Epithelial cell of proximal tubule (primary cell): ENCODE data around the gene SKOR1. TPM values are rescaled to one million over a fixed set of nuclear protein-coding genes. Genes with fewer than 3 reads are reported as not detected.

Experiments used
- DNase-seq: peaks from one replicate; pipeline ENCODE4 v3.0.0-alpha.2; 2011; ENCODE audit warnings: low read depth
- H3K4me3 ChIP-seq: 2 replicates; pipeline ENCODE4 v1.5.1; 2011; ENCODE audit warnings: low read depth, mild to moderate bottlenecking, low read length
- CTCF ChIP-seq: conservative IDR thresholded peaks from 2 replicates; pipeline ENCODE4 v1.5.1; 2012; ENCODE audit warnings: low read depth, mild to moderate bottlenecking, low read length
- total RNA-seq: library from RNA; depleted of rRNA; stranded (reverse); fragments of >200 nt; gene quantifications from 2 replicates; pipeline ENCODE4 v1.2.3, GENCODE V29; 2015

SKOR1 gene
- total RNA-seq, 1 donor from 2014 or later, result not detected

DNA sequence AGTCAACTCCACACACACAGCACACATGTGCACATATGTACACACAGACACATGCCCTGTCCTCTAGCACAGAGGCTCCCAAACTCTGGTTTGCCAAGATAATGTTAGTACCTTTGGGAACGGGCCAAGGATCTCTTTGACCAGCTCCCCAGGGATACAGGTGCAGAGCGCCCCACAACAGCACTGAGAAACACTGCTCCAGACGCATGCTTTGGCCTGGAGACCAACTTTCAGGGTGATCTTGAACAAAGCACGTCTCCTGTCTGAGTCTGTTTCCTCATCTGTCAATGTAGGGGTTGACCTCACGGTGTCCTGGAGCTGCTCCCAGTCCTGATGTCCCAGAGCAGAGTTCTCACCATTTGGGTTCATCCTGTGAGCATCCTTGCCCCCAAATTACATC, 15.9 kb upstream of the SKOR1 start:
- H3K4me3 ChIP-seq, result no peak overlapping the region
- no peak for DNase-seq
- no peak for TF ChIP-seq CTCF

DNA sequence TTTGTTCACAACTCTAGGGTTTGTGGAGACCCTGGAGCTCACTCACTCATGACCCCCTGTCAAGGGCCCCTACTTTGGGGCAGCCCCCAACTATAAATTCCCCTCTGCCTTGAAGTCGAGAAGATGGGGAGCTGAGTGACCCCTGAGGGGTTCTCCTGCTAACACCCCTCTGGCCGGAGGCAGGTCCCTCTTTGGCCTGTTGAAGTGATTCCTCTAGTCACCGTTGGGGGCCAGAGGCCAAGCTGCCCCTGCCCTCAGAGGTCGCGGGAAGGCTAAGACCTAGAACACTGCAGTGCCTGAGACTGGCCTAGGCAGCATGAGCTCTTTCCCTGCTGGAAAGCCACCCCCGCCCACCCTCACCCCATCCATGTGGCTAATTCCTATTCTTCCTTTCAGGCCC, 15.4 kb upstream of the SKOR1 start:
- DNase-seq, result no peak
- H3K4me3 ChIP-seq, result no peak overlapping the region
- no peak for TF ChIP-seq CTCF

- no peak for DNase-seq
- no peak overlapping the region for H3K4me3 ChIP-seq
- no peak for TF ChIP-seq CTCF
Observed at GRCh38 chr15:67812241-67812644, 13.1 kb upstream of the SKOR1 start.

DNA sequence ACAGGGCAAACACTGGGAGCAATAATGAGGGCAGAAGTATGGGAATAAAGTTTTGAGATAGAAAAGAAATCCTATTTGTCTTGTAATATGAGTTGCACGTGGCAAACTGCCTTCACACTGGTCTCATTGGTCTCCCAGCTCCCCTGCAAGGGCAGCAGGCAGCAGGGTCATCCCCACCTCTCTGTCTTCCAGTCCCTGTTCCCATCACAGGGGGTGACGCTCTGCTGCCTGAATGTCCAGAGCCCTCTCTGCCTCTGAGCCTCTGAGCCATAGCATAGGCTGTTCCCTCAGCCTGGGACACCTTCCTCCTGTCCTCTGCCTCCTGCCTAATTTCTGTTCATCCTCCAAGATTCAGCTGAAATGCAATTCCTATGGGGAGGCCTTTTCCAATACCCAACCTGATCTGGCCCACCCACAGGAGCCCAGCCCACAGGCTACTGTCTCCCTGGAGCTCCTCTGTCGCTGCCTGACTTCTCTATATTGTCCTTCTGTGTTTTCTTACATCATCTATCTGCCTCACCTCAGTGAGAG, 12.1 kb upstream of the SKOR1 start:
- TF ChIP-seq CTCF, result no peak
- H3K4me3 ChIP-seq, result no peak overlapping the region
- DNase-seq, result no peak

DNA sequence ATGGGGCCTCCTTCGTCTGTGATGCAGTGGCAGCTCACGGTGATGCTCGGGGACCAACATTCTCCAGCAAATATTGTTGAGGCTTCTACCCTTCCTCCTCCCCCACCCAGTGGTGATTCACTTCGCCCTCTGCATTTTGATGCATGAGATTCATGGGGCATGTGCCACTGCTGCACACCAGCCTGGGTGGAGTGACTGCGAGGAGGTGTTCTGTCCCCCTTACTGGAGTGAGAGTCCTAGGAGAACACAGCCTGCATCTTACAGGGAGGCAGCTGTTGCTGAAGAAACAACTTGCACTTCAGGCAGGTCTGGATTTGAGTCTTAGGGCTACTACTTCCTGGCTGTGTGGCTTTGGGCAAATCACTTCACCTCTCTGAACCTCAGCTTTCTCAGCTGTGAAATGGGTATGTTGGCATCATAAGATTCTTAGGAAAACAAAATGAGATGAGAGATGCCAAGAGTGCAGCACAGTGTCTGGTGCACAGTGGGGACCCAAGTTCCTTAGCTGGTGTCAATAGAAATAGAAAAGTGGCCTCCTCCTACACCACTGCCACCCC, 10.2 kb upstream of the SKOR1 start:
- TF ChIP-seq CTCF, result no peak
- DNase-seq, result no peak
- no peak overlapping the region for H3K4me3 ChIP-seq

GRCh38 chr15:67816668-67817067, 8.6 kb upstream of the SKOR1 start:
- TF ChIP-seq CTCF, result no peak
- no peak for DNase-seq
- no peak overlapping the region for H3K4me3 ChIP-seq

GRCh38 chr15:67818464-67818863, 6.8 kb upstream of the SKOR1 start:
- TF ChIP-seq CTCF, result no peak
- DNase-seq, result no peak
- H3K4me3 ChIP-seq, result no peak overlapping the region
